ENCODE results near the gene SUPT20H. TPM values are rescaled to one million over a fixed set of nuclear protein-coding genes. Genes with fewer than 3 reads are reported as not detected.

SUPT20H gene
- total RNA-seq, 8 experiments from 2014 or later = 27.7 to 89.1 (median 58.5) TPM

- Histone ChIP-seq H3K4me3 (no peak overlapping the region), H3K4me1 (replicated peaks in 1 of 2) (no peaks in the 10 kb centered on the region), H3K27ac (no peak overlapping the region)
- ATAC-seq (replicated peaks in 6 of 8) = peak in 3 of 8 experiments; percentile 31 to 41 (median 37)
- WGBS, 10 experiments = 20 to 69% (median 58%) methylated on average over 4 to 6 of the region's 6 CpGs
- in situ Hi-C loops (cut with MboI; ENCODE audit: low pct_unique_long_range_greater_than_20kb in 2 of 9, low sequenced_read_pairs in 9 of 9, unreplicated experiment in 9 of 9) = loop anchor here in 5 of 9 experiments (25.0 kb wide), 3 partner anchors 119 to 569 kb away; partner anchors contain the start of gene CCNA1 (in 2 of the 5)
Observed at GRCh38 chr13:36981156-36981743, 78.2 kb downstream of the SUPT20H start.

- WGBS, 10 experiments = 67 to 100% (median 94%) methylated on average over 1 to 7 of the region's 7 CpGs
- Histone ChIP-seq H3K27ac (no peak overlapping the region), H3K4me1 (replicated peaks in 1 of 2) (no peaks in the 10 kb centered on the region), H3K4me3 (no peak overlapping the region)
- ATAC-seq (replicated peaks in 6 of 8) = no peak
- in situ Hi-C loops (cut with MboI; ENCODE audit: low pct_unique_long_range_greater_than_20kb in 2 of 9, low sequenced_read_pairs in 9 of 9, unreplicated experiment in 9 of 9) = loop anchor here in 5 of 9 experiments (25.0 kb wide), 3 partner anchors 117 to 567 kb away; partner anchors contain the start of gene CCNA1 (in 2 of the 5)
Observed at GRCh38 chr13:36979361-36980050, 80.0 kb downstream of the SUPT20H start.

- no peak overlapping the region for H3K4me3 ChIP-seq
- no peak for ATAC-seq (replicated peaks in 6 of 8)
- in situ Hi-C loops (cut with MboI; ENCODE audit: low pct_unique_long_range_greater_than_20kb in 2 of 9, low sequenced_read_pairs in 9 of 9, unreplicated experiment in 9 of 9) = loop anchor here in 5 of 9 experiments (25.0 kb wide), 3 partner anchors 113 to 563 kb away; partner anchors contain the start of gene CCNA1 (in 2 of the 5)
- no peaks in the 10 kb centered on the region for H3K4me1 ChIP-seq (replicated peaks in 1 of 2)
- WGBS, 10 experiments = 80 to 100% (median 100%) methylated on average over 1 of the region's 1 CpG; no CpG with 5 or more reads in 3 of the 10 experiments
- H3K27ac ChIP-seq = no peak overlapping the region
Observed at GRCh38 chr13:36975172-36975571, 84.3 kb downstream of the SUPT20H start.

- Histone ChIP-seq H3K4me1 (replicated peaks in 1 of 2) (no peaks in the 10 kb centered on the region), H3K4me3 (no peak overlapping the region), H3K27ac (no peak overlapping the region)
- 16 to 100% (median 88%) methylated on average over 1 to 5 of the region's 5 CpGs for WGBS, 10 experiments
- in situ Hi-C loops (cut with MboI; ENCODE audit: low pct_unique_long_range_greater_than_20kb in 2 of 9, low sequenced_read_pairs in 9 of 9, unreplicated experiment in 9 of 9) = loop anchor here in 1 of 9 experiments (25.0 kb wide), 1 partner anchor 111 kb away; no protein-coding TSS in a partner anchor
- ATAC-seq (replicated peaks in 6 of 8) = peak in 1 of 8 experiments; percentile 83
Observed at GRCh38 chr13:36973621-36974295, 85.7 kb downstream of the SUPT20H start.

- no peak for ATAC-seq (replicated peaks in 6 of 8)
- no peaks in the 10 kb centered on the region for H3K4me1 ChIP-seq (replicated peaks in 1 of 2)
- in situ Hi-C loops (cut with MboI; ENCODE audit: low pct_unique_long_range_greater_than_20kb in 2 of 9, low sequenced_read_pairs in 9 of 9, unreplicated experiment in 9 of 9) = loop anchor here in 1 of 9 experiments (25.0 kb wide), 1 partner anchor 111 kb away; no protein-coding TSS in a partner anchor
- WGBS, 10 experiments = 8 to 100% (median 100%) methylated on average over 1 of the region's 1 CpG; no CpG with 5 or more reads in 1 of the 10 experiments
- no peak overlapping the region for H3K27ac ChIP-seq
- H3K4me3 ChIP-seq = no peak overlapping the region
Observed at GRCh38 chr13:36973009-36973408, 86.5 kb downstream of the SUPT20H start.

GRCh38 chr13:36966404-36966803, 93.1 kb downstream of the SUPT20H start:
- H3K4me3 ChIP-seq = no peak overlapping the region
- no peak for ATAC-seq (replicated peaks in 6 of 8)
- H3K27ac ChIP-seq = no peak overlapping the region
- in situ Hi-C loops (cut with MboI; ENCODE audit: low pct_unique_long_range_greater_than_20kb in 2 of 9, low sequenced_read_pairs in 9 of 9, unreplicated experiment in 9 of 9) = loop anchor here in 1 of 9 experiments (25.0 kb wide), 1 partner anchor 104 kb away; no protein-coding TSS in a partner anchor
- WGBS, 10 experiments = 76 to 100% (median 94%) methylated on average over 1 to 3 of the region's 4 CpGs; no CpG with 5 or more reads in 3 of the 10 experiments
- H3K4me1 ChIP-seq (replicated peaks in 1 of 2) = no peaks in the 10 kb centered on the region

- in situ Hi-C loops (cut with MboI; ENCODE audit: low pct_unique_long_range_greater_than_20kb in 2 of 9, low sequenced_read_pairs in 9 of 9, unreplicated experiment in 9 of 9) = loop anchor here in 1 of 9 experiments (25.0 kb wide), 1 partner anchor 103 kb away; no protein-coding TSS in a partner anchor
- ATAC-seq (replicated peaks in 6 of 8) = peak in 2 of 8 experiments; percentile 76 to 77
- no peaks in the 10 kb centered on the region for H3K4me1 ChIP-seq (replicated peaks in 1 of 2)
- 0 to 100% (median 57%) methylated on average over 1 to 2 of the region's 2 CpGs; no CpG with 5 or more reads in 3 of the 10 experiments for WGBS, 10 experiments
- H3K4me3 ChIP-seq = no peak overlapping the region
- H3K27ac ChIP-seq = no peak overlapping the region
Observed at GRCh38 chr13:36965767-36966166, 93.7 kb downstream of the SUPT20H start.

GRCh38 chr13:36959456-36960116, 99.9 kb downstream of the SUPT20H start:
- Histone ChIP-seq H3K4me3 (no peak overlapping the region), H3K27ac (no peak overlapping the region), H3K4me1 (replicated peaks in 1 of 2) (no peaks in the 10 kb centered on the region)
- no peak for ATAC-seq (replicated peaks in 6 of 8)
- in situ Hi-C loops (cut with MboI; ENCODE audit: low pct_unique_long_range_greater_than_20kb in 2 of 9, low sequenced_read_pairs in 9 of 9, unreplicated experiment in 9 of 9) = loop anchor here in 1 of 9 experiments (25.0 kb wide), 1 partner anchor 97 kb away; no protein-coding TSS in a partner anchor
- 48 to 100% (median 100%) methylated on average over 1 to 2 of the region's 2 CpGs; no CpG with 5 or more reads in 1 of the 10 experiments for WGBS, 10 experiments

Other genes with a start within 250 kb of the SUPT20H start
- 1 to 10 TPM; 3.4 to 7.0 (median 5.4) TPM for gene RFXAP, start 240.5 kb downstream of the SUPT20H start, total RNA-seq
- 10 to 100 TPM in 1 of 8 experiments, 1 to 10 TPM in 7; 1.4 to 23.5 (median 5.0) TPM for gene SMAD9, start 139.4 kb downstream of the SUPT20H start, total RNA-seq
- 10 to 100 TPM; 28.2 to 51.1 (median 40.7) TPM for gene ALG5, start 60.3 kb downstream of the SUPT20H start, total RNA-seq
- 10 to 100 TPM; 17.4 to 66.7 (median 56.0) TPM for gene EXOSC8, start 58.9 kb downstream of the SUPT20H start, total RNA-seq
- gene CSNK1A1L, start 46.0 kb upstream of the SUPT20H start, total RNA-seq = under 1 TPM in 4 of 8 experiments, not detected in 4; 0.11 to 0.24 (median 0.19) TPM